Skin epidermis (tissue), 12 donors: Measurements from ENCODE around the gene GLE1.

ENCODE experiments used
- H3K27ac ChIP-seq, 21 experiments: fragments of 200-600 bp; sonication (generic) in 11 of 21; one replicate each; pipeline ENCODE4 v1.5.0; 2020; ENCODE audit warnings: mild to moderate bottlenecking in 3 of 21, inconsistent platforms in 2 of 21, moderate library complexity in 2 of 21
- H3K4me3 ChIP-seq, 7 experiments: fragments of 200-600 bp; sonication (generic) in 2 of 7; one replicate each; pipeline ENCODE4 v1.5.0; 2020; ENCODE audit warnings: inconsistent platforms in 2 of 7, mild to moderate bottlenecking in 2 of 7, moderate library complexity in 1 of 7

Gene GLE1

DNA sequence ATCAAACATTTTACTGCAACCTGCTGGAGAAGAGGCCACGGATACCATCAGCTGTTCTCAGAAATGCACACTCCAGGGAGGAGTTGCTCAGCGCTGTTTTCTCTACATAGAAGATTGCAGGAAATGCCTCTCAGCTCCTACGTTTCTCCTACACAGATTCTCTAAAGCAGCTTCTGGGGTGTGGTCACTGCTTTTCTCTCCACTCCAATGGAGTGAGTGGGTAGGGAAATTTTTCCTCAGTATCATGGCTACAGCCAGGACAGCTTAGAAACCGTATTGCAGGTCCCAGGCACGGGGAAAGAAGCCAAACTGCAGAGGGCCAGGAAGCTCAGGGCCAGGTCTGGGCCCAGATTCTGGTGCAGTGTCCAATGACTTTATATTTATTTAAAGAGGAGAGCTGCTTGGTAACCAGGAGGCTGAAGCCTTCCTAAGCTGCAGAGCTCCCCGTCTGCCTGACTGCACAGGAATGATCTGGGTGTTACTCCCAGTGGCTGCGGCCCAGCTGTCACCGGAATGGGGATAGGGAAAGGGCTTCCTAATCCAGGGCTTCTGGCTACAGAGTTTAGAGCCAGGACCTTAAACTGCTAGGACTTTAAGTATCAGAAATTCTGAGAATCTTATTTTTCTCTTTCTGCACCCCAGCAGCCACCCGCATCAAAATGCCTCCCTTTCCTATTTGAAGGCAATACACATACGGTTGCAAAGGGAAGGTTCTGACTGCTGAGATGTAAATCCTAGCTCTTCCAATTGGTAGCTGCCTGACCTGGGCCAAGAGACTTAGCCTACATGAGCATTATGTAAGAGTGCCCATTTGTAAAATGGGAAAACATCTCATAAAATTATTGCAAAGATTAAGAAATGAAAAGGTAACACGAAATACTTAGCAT is 46.5 kb downstream of the GLE1 start:
- Histone ChIP-seq H3K4me3 (peak overlapping the region in 5 of 7 experiments; percentile 71 to 99 (median 97)), H3K27ac (peak overlapping the region in 20 of 21 experiments; percentile 77 to 99 (median 94))

DNA sequence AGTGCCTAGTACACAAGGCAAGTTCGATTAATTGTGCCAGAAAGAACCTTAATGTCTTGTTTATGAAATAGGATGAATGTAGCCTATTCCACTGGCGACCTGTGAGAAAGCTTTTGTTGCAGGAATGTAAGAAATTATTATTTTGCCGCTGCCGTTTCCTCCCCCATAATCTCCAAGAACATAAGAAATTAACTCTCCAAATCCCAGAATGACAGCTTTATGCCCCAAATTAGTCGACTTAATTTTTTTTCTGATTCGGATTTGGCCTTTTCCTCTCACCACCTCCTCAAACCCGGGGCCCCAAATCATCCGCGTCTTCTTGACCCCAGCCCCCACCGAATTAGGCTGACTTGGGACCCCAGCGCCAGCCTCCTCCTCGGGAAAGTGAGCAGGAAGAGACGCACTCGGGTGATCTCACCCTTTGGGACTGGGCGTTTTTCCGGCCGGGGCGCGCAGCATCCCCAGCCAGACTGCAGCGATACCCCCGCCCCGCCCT is 47.2 kb downstream of the GLE1 start:
- peak overlapping the region; percentile 71 to 99 (median 90) for H3K4me3 ChIP-seq
- peak overlapping the region in 20 of 21 experiments; percentile 77 to 99 (median 94) for H3K27ac ChIP-seq

DNA sequence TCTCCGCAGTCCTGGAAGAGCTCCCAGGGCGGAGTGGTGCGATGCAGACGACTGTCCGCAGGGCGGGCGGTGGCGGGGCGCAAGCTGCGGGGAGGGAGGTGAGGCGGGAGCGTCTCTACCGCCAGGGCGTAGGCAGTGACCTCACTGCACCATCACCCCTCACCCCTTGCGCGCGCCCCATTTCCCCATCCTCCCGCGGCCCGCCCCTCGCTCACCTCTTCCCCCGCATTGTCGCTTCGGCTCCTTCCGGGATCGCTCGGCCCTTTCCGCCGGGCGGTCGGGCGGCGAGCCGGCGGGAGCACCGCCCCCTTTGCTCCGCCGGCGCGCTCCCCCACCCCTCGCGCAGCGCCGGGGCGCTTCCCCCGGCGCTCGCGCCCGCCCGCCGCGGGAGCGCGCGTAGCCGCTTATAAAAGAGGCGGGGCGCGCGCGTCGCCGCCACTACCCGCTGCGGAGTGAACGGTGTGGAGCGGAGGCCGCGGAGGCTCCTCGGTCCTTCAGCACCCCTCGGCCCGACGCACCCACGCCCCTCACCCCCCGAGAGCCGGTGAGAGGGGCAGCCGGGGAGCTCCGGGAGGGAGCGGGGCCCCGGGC is 47.7 kb downstream of the GLE1 start, which contains the start of gene SPTAN1:
Gene SPTAN1 (plus strand): TSS at position 435 of the 591 bp plus-strand sequence. CDS start 14,154 bp downstream, outside the sequence.
- Histone ChIP-seq H3K27ac (peak within 1 kb of the TSS; percentile 41 to 99 (median 95)), H3K4me3 (peak within 1 kb of the TSS; percentile 71 to 99 (median 90))

DNA sequence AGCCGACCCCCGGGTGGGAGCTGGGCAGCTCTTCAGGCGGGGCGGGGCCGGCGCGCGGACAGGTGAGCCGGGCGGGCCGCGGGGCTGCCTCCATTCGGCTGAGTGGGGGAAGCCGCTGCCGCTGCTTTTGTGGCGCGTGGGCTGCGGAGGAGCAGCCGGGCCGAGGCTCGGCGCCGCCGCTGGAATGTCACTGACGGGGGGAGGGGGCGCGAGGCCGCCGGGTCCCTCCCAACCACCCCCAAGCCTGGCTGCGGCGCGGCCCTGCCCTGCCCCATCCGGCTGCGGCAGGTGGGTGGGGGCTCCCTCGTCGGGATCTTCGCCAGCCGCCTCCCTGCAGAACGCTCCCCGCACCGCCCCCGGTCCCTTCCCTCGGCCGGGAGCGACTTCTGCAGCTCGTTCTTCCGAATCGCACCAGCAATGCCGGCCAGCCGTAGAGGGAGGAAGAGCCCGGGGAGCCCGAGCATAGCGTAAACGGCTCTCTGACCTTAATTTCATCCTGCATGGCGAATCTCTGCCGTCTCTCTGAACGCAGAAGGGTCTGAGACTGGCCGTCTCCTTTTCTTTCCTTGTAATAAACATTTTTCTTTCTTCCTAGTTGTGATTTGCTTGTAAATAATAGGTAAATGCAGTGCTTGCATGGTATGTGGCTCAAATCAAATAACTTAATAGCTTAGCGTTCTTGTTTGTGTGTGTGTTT is 48.4 kb downstream of the GLE1 start:
- peak overlapping the region; percentile 41 to 99 (median 95) for H3K27ac ChIP-seq

DNA sequence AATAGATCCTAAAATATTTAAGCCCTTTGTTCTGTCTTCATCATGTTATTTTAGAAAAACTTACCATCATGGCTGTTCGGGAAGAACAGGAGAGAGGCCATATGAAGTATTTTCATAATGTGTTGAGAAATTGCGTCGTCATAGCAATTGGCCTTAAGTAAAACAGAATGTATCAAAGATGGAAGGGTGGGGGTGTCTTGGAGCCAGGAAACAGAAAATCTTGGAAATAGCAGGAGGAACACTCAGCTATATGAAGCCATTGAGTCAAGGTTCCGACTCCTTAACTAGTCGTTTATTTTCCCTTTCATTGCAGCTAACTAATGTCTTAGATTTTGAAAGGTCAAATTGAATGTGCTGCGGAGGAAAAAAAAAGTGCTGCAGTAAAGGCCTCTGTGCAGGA is 49.2 kb downstream of the GLE1 start:
- peak overlapping the region in 17 of 21 experiments; percentile 25 to 99 (median 96) for H3K27ac ChIP-seq
- H3K4me3 ChIP-seq = peak overlapping the region; percentile 71 to 99 (median 90)

More for the DNA sequence above, 48.4 kb downstream of the GLE1 start:
- peak overlapping the region; percentile 71 to 99 (median 90) for H3K4me3 ChIP-seq

DNA sequence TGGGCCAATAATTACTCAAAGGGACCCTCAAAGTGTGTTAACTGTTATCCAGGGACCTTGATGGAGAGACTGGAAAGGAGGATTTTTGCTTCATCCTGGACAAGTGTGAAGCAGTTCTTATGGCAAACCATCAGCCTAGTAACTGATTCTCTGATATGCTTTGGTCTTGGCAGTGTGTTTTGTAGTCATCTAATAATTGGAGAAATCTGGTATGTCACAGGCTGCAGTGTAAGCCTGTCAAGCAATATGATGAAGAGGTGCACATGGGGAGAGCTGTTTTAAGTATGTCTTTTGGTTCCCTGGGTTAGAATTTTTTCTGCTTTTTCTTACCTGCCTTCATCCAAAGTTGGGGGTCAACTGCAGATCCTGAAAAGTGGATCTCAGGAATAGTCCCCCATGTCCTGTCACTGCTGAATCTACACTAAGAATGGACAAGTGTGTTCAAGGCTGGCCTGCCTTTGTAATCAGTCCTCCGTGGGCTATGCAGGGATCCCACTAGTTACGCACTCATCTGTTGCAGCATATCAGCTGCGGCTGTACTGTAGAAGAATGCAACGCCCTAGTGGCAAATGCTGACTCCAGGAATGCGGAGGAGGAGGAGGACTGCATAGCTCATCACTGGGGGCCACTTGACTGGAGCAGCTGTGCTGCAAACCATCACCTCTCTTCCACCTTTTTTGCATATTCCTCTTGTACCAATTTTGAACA is 49.8 kb downstream of the GLE1 start:
- Histone ChIP-seq H3K27ac (peak overlapping the region in 16 of 21 experiments; percentile 6 to 99 (median 96)), H3K4me3 (peak overlapping the region in 6 of 7 experiments; percentile 79 to 99 (median 94))

DNA sequence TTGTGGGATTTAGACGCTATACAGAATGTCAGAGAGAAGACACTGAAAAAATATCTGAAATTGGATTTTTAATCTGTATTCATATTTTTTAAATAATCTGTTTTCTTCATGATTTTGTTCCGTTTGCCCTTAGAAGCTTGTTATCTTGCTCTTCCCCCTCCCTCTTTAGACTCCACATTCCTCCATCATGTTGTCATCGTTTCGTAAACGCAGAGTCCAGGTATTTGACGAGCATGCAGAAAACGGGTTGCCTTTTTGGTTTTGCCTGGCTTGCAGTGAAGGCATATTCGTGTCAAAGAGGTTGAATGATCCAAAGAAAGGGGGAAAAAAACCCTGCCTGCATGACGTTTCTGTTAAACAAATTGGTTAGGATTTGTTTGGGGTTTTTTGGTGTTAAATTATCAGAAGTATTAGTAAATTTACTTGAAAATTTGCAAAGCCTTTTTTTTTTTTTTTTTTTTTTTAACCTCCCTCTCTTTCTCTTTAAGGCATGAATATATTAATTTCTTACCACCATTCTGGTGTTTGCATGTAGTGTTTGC is 50.7 kb downstream of the GLE1 start:
- Histone ChIP-seq H3K4me3 (peak overlapping the region in 1 of 7 experiments; percentile 8), H3K27ac (peak overlapping the region in 13 of 21 experiments; percentile 0 to 98 (median 96))

DNA sequence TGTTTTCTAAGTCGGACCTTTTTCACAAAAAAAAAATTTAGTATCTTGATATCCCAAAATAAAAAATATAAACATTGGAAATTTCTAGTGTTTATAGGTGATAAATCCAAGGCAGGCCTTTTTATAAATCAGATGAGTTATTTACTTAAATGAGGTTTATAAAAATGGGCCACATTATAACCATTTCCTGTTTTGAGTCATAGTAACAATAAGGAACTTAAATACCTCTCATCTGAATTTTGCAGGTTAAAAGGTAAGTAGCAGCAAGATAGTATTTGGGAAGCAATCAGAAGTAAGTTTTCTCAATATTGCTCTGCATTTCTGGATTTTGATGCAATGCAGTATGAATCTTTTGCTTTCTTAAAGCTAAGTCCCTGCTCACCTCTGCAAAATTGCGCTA is 51.8 kb downstream of the GLE1 start:
- peak overlapping the region in 3 of 21 experiments; percentile 4 to 97 (median 29) for H3K27ac ChIP-seq
- no peak overlapping the region for H3K4me3 ChIP-seq

DNA sequence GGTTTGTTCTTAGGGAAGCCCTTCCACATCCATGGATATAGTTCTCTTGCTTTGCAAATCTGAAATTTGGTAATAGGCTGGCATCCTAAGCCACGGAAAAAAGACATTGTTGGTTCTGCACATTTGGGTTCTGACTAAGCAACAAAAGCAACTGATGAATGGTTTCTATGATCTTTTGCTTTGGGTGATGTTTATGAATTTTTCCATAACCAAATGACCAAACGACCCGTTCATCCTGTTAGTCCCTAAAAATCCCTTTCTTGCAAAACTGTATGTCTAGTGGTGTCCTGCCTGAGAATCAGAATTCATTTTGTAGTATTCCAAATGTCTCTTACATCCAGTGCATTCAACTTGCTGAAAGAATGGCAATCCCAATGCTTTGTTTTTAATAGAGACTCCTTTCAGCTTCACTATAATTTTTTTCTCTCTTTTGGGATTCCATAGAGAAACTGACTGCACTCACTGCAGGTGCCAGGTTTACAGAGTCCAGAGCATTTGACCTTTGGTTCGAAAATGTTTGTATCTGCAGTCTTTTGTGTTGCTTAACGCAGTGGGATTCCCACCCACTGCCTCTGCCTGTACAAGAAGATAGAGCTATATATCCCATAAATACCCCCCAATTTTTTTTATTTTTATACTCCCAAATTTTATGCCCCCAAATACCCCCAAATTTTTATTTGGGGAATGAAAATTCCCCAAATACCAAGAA is 52.6 kb downstream of the GLE1 start:
- peak overlapping the region in 3 of 21 experiments; percentile 6 to 97 (median 7) for H3K27ac ChIP-seq

DNA sequence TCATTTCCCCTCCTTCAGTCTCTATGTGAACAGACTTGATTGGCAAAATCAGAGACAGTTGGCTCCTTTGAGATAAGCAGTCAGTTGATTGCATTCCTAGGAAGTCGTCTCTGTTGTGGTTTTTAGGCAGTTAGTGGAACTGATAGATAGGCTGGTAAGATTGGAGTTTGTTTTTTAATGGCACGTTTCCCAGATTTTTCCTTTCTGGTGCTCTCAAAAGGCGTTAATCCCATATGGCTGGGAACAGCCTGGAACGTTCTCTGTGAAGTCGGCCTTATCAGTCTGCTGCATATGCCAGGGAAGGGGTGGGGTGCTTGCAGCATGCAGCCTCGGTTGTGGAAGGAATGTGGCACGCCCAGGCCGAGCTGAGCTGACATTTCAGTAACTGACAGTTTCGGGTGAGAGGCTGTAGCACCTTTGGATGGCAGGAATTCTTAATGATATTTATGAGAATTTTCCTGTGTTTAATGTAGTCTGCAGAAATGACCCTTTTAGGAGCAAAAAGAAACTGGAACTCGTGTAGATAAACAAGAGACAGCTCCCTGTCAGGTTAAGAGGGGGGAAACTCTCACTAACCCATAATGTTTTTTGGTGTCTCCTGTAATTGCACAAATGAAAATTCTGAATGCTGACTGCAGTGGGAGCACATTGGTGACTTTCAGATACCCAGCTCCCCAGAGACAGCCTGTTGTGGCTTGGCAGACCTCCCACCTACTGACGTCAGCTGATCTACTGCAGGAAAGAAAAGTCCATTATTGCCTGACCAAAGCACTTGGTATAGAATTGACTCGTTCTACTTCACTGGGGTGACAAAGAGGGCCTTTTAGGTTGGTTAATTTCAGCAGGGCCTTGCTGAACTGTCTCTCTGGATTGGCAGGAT is 54.2 kb downstream of the GLE1 start:
- no peak overlapping the region for H3K4me3 ChIP-seq
- H3K27ac ChIP-seq = peak overlapping the region in 18 of 21 experiments; percentile 5 to 84 (median 58)

More for the DNA sequence above, 52.6 kb downstream of the GLE1 start:
- H3K4me3 ChIP-seq = no peak overlapping the region

DNA sequence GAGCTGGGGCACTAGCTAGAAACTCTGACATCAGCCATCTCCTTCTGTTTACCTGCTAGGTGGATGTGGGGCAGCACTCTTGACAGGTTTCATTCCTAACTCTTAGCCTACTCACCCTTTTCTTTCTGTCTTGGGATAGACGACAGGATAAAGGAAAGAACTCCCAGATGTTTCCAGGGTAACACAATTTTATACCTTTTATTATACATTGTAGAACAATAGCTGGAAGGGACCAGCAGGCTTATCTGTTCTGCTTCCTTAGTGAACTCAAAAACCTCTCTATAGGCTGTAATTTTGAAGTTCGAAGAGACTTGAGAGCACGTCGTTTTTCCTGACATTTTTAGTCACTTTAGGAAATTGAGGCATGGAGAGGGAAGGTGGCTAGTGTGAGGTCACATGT is 61.1 kb downstream of the GLE1 start:
- Histone ChIP-seq H3K27ac (peak overlapping the region in 5 of 21 experiments; percentile 5 to 52 (median 9)), H3K4me3 (no peak overlapping the region)

DNA sequence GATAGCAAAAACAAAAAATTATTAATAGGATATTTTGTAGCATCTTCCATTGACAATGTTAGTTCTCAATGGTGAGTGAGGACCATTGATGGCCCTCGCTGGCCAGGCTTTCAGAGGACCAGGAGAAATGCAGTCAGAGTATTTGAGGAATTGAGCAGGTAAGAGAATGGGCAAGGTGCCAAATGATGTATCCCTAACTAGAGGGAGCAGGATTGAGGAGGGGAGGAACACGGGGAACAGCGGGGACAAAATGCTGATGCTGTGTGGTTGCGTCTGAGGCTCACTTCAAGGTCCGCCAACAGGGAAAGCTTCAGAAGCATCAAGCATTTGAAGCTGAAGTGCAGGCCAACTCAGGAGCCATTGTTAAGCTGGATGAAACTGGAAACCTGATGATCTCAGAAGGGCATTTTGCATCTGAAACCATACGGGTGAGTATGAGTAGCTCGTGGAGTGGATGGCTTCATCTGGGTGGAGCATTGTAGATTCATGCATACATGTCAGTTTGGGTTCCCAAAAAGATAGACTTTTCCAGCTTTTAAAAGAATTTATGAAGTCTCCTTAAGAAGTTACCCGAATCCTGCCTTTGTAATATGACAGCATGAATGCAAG is 64.1 kb downstream of the GLE1 start:
- no peak overlapping the region for H3K27ac ChIP-seq
- H3K4me3 ChIP-seq = no peak overlapping the region

DNA sequence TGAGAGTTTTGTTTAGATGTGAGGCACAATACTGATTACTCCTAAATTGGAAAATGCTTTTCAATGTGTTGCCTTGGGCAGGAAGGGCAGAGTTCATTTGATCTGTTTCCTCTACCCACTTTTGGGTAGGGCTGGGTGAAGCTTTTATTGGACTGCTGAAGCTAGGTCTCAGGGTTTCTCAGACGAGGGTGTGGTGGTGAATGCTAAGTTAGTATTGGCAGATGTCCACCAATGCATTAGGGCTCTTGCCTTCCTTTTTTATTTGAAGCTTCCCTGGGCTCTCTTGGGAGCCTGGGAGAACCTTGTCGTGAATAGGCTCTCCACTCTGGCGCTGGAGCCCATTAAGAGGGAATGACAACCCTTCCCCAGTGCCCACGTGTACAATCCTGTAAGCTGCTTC is 71.0 kb downstream of the GLE1 start:
- Histone ChIP-seq H3K27ac (peak overlapping the region in 9 of 21 experiments; percentile 1 to 68 (median 21)), H3K4me3 (no peak overlapping the region)

DNA sequence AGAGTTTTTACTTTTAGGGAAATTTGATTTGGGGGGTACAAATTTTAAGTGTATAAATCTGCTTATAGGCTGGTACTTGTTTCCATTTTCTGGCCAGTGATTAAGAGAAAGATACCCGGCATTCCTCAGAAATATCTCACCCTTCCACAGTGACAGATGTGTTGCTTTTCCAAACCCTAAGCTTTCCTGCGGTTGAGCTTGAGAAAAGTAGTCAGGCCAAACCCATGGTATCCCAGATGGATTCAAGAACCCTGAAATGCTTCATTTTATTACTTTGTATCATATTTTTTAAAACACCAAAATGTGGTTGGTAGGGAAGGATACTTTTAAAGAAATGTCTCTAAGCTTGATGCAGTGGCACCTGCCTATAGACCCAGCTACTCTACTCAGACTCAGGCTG is 71.4 kb downstream of the GLE1 start:
- peak overlapping the region in 5 of 21 experiments; percentile 1 to 68 (median 13) for H3K27ac ChIP-seq

DNA sequence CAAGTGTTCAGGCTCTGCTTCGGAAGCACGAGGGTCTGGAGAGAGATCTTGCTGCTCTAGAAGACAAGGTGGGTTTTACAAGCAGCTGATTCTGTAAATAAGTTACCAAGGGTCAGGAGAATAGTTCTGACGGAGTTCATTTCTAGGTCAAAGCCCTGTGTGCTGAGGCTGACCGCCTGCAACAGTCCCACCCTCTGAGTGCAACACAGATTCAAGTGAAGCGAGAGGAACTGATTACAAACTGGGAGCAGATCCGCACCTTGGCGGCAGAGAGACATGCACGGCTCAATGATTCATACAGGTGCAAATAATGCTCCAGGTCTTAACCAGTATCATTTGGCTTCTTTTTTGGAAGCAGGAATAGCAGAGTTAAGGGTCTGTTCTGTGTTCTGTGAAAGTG is 72.7 kb downstream of the GLE1 start:
- Histone ChIP-seq H3K27ac (no peak overlapping the region), H3K4me3 (no peak overlapping the region)

More for the DNA sequence above, 71.4 kb downstream of the GLE1 start:
- no peak overlapping the region for H3K4me3 ChIP-seq

DNA sequence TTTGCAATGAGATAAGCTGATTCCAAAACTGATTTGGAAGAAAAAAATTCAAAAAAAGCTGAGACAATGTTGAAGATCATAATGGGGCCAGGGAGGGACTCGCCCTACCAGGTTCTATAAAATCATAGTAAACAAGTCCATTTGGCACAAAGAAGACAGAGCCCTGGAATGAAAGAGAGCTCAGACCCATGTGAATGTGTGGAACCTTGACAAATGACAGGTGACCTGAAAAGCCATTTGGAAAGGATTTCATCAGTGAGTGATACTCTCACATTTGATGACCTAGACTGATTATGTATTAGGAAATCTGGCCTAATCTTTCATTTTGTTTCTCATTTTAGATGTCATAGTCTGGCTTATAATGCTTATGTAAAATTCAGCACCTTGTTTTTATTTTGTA is 74.7 kb downstream of the GLE1 start:
- Histone ChIP-seq H3K27ac (no peak overlapping the region), H3K4me3 (no peak overlapping the region)

DNA sequence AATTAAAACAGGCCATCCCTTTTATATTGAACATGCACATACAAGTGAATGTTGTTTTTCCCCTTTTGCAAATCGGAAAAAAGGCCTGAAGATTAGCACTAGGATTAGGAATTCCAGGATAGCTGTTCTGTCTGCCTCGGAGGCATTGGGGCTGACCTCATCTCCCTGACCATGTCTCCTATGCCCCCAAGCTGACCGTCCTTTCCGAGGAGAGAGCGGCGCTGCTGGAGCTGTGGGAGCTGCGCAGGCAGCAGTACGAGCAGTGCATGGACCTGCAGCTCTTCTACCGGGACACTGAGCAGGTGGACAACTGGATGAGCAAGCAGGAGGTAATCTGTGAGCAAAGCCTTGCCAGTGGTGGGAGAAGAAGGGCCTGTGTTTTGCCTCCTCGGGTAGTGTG is 76.2 kb downstream of the GLE1 start:
- no peak overlapping the region for H3K4me3 ChIP-seq
- H3K27ac ChIP-seq = no peak overlapping the region
